Pancreas (tissue), 10 donors: Measurements from ENCODE around the gene PLEK2. TPM values are rescaled to one million over a fixed set of nuclear protein-coding genes. Genes with fewer than 3 reads are reported as not detected.

Experiments
- ATAC-seq, 4 donors: fragments of 200-7000 bp; cut with Tn5 transposase; one replicate each; pipeline versions ENCODE4 v1.8.0 to v1.9.1; 2020; ENCODE audit warnings: mild to moderate bottlenecking in 4 of 4, moderate library complexity in 4 of 4
- DNase-seq, 6 donors: peaks; one replicate each; pipeline ENCODE4 v3.0.0-alpha.2; 2020
- FAIRE-seq: peaks from 2 replicates; lab custom pipeline; 2012; peaks lifted over from hg19 to GRCh38; lab: Jason Lieb, UNC
- H3K27ac ChIP-seq, 4 donors: fragments of 200-600 bp; sonication (generic); 1 replicate in 3 of 4; 2 replicates in 1 of 4; pipeline versions ENCODE4 v1.5.0 to v1.8.0; 2020
- H3K27me3 ChIP-seq, 4 donors: fragments of 200-600 bp; one replicate each; pipeline ENCODE4 v1.8.0; 2021
- H3K36me3 ChIP-seq, 3 donors: fragments of 200-600 bp; sonication (generic) in 1 of 3; one replicate each; pipeline versions ENCODE4 v1.5.0 to v1.8.0; 2020 to 2021
- H3K4me1 ChIP-seq, 3 donors: fragments of 200-600 bp; one replicate each; pipeline ENCODE4 v1.8.0; 2021
- H3K4me3 ChIP-seq, 4 donors: fragments of 200-600 bp; sonication (generic) in 2 of 4; one replicate each; pipeline versions ENCODE4 v1.5.0 to v1.8.0; 2020 to 2021
- H3K9me3 ChIP-seq, 4 donors: fragments of 200-600 bp; one replicate each; pipeline ENCODE4 v1.8.0; 2021
- WGBS, 2 donors: extraction: QIAGEN DNeasy Blood & Tissue Kit; methylation state at CpG; one replicate each; pipeline ENCODE4 v1.1.7; 2013; 5-methylcytosine and 5-hydroxymethylcytosine counted together
- intact Hi-C, 3 donors: fragments of 100-400 bp; cut with DNase I; formaldehyde crosslinking; loops; one replicate each; pipeline versions ENCODE4 v1.11.1 to v1.14.2; 2022
- polyA plus RNA-seq, 2 donors: library from polyadenylated mRNA; stranded (reverse); fragments of 200-250 nt; gene quantifications; one replicate each; pipeline ENCODE4 v1.2.3, GENCODE V29; 2013
- total RNA-seq, 6 donors: library from RNA; stranded (reverse); fragmentation: NEBNext Ultra II Directional in 4 of 6; extraction: Animal tissue kit (Norgen Biotek cat#: 25700) in 4 of 6; gene quantifications; one replicate each; pipeline versions ENCODE4 v1.2.1 to v1.2.4, GENCODE V29; 2021 to 2023
- TF ChIP-seq, protein P1 (sequence below), 4 donors: fragments of 200-600 bp; sonication (generic) in 3 of 4; IDR thresholded peaks; one replicate each; pipeline versions ENCODE4 v1.5.0 to v1.8.0; 2021; ENCODE audit warnings: antibody characterized with exemption in 4 of 4
- donor health status: healthy with polysubstance abuse.
- donor health status: DM: no; HTN: no; CAD: no; lungs with moderate emphysema.
- donor health status: DM: no; HTN: no; CAD: no.
- donor health status: control.
- donor health status: control.
- donor health status: Bipolar disorder and iron deficiency.
- donor health status: DM: yes; HTN: yes; CAD: no.
- donor health status: DM: no; HTN: no; CAD: no.
- donor health status: DM: no; HTN: no; CAD: no.
- donor health status: DM: yes; HTN: yes; CAD: no.

Gene PLEK2
- total and polyA plus RNA-seq, 8 donors, result 4.0 to 9.9 (median 6.6) TPM

- no peak overlapping the region for H3K27ac ChIP-seq
- no peaks in the 10 kb centered on the region for H3K4me1 ChIP-seq
- ATAC-seq (no peak), DNase-seq (no peak), FAIRE-seq (no peak)
- intact Hi-C loops, result no loop called here
- no peaks in the 10 kb centered on the region for H3K9me3 ChIP-seq
- H3K27me3 ChIP-seq, result no peaks in the 10 kb centered on the region
- 92 to 95% methylated on average over 9 of the region's 9 CpGs for WGBS, 2 donors
- H3K36me3 ChIP-seq, result peaks cover 0 to 5% (median 0%) of the 10 kb centered on the region in 3 donors
- no peak overlapping the region for H3K4me3 ChIP-seq
- TF ChIP-seq, protein P1, sequence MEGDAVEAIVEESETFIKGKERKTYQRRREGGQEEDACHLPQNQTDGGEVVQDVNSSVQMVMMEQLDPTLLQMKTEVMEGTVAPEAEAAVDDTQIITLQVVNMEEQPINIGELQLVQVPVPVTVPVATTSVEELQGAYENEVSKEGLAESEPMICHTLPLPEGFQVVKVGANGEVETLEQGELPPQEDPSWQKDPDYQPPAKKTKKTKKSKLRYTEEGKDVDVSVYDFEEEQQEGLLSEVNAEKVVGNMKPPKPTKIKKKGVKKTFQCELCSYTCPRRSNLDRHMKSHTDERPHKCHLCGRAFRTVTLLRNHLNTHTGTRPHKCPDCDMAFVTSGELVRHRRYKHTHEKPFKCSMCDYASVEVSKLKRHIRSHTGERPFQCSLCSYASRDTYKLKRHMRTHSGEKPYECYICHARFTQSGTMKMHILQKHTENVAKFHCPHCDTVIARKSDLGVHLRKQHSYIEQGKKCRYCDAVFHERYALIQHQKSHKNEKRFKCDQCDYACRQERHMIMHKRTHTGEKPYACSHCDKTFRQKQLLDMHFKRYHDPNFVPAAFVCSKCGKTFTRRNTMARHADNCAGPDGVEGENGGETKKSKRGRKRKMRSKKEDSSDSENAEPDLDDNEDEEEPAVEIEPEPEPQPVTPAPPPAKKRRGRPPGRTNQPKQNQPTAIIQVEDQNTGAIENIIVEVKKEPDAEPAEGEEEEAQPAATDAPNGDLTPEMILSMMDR (IDR thresholded peaks at IDR 0.05), result no peak
These were observed 14.4 kb downstream of the PLEK2 start for GRCh38 chr14:67397536-67397935.

DNA sequence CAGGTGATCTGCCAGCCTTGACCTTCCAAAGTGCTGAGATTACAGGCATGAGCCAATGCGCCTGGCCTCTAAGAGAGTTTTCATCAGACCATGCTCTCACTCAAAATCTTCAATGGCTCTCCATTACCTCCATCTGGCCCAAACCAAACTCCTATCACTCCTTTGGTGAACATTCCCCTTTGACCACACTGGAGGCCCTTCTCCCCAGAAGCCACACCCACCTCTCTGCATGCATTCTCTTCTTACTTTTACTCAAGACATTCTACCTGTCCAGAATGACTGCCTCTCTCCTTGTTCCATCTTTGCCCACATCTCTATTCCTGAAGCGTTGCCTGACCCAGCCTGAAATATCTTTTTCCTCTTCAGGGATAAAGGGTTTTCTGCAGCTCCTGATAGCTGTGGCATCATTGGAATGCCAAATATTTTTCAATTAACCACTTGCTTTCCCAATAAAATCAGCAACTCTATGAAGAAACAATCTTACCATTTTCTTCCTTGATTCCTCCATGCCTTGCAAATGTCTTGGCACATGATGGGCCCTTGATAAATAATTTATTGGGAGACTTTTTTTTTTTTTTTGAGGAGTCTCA, 15.5 kb downstream of the PLEK2 start:
- Histone ChIP-seq H3K4me1 (no peaks in the 10 kb centered on the region), H3K36me3 (peaks cover 0 to 5% (median 0%) of the 10 kb centered on the region in 3 donors), H3K27me3 (no peaks in the 10 kb centered on the region), H3K27ac (no peak overlapping the region), H3K4me3 (no peak overlapping the region), H3K9me3 (no peaks in the 10 kb centered on the region)
- intact Hi-C loops, result no loop called here
- TF ChIP-seq, protein P1 (IDR thresholded peaks at IDR 0.05), result no peak
- DNase-seq (no peak), FAIRE-seq (no peak), ATAC-seq (no peak)
- 64 to 72% methylated on average over 2 of the region's 2 CpGs for WGBS, 2 donors

GRCh38 chr14:67395876-67396189, 16.1 kb downstream of the PLEK2 start:
- TF ChIP-seq, protein P1 (IDR thresholded peaks at IDR 0.05), result no peak
- DNase-seq (no peak), FAIRE-seq (no peak), ATAC-seq (no peak)
- intact Hi-C loops, result no loop called here
- whole genome bisulfite sequencing, 2 donors, result 85 to 89% methylated on average over 5 of the region's 5 CpGs
- Histone ChIP-seq H3K9me3 (no peaks in the 10 kb centered on the region), H3K4me3 (no peak overlapping the region), H3K27me3 (no peaks in the 10 kb centered on the region), H3K27ac (no peak overlapping the region), H3K4me1 (no peaks in the 10 kb centered on the region), H3K36me3 (peaks cover 0 to 5% (median 0%) of the 10 kb centered on the region in 3 donors)

DNA sequence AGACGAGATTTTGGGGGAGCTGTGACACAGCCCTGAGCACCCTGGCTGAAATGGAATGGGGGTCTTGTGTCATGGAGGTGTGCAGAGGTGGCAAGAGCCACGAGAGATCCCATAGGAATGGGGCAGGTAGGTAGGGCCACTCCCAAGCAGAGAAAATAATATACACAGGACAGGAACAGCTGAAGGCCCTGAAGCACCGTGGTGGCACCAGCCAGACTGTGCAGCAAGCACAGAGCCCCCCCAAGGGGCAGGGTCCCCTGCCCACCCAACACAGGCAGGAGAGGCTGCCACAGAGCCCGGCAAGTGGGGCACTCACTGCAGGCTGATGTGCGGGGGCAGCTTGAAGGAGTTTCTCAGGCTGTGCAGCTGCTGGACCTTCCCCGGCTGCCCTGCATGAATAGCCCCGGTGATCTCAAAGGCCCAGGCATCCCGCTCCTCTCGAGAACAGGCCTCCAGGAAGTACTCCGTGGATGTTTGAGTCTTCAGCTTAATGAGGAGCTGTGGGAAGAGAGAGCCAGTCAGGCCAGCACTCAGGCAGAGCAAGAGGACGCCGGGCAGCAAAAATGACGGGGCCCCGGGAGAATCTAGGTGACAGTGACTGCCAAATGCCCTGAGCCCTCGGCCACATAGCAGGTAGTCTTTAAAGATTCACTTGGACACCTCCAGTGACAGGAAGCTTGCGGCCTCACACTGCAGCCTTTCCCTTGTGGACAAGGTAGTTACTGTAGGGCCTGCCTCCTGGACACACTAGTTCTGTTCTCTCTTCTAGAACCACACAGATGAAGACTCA, 16.7 kb downstream of the PLEK2 start:
- no peaks in the 10 kb centered on the region for H3K4me1 ChIP-seq
- no peak for DNase-seq
- TF ChIP-seq, protein P1 (IDR thresholded peaks at IDR 0.05), result no peak
- no peak overlapping the region for H3K4me3 ChIP-seq
- no peaks in the 10 kb centered on the region for H3K9me3 ChIP-seq
- 80 to 84% methylated on average over 16 of the region's 16 CpGs for WGBS, 2 donors
- intact Hi-C loops, result no loop called here
- H3K36me3 ChIP-seq, result peaks cover 0 to 5% (median 0%) of the 10 kb centered on the region in 3 donors
- no peak overlapping the region for H3K27ac ChIP-seq
- H3K27me3 ChIP-seq, result no peaks in the 10 kb centered on the region
- ATAC-seq, result no peak
- no peak for FAIRE-seq

DNA sequence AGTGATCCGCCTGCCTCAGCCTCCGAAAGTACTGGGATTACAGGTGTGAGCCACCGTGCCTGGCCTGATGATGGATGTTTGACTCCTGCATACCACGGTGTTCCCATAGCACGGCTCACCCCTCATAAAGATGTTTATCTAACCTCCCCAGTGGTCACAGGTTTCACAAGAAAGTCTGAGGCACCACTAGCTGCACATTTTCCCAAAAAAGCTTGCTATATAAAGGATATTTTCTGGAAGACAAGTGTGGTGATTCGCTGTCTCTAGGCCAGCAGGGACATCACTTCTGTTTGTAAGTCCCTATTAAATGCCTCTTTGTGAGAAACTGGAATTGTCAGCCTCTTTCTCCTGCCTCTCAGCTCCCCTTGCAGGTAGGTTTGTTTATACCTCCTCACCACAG, 18.3 kb downstream of the PLEK2 start:
- TF ChIP-seq, protein P1 (IDR thresholded peaks at IDR 0.05), result no peak
- ATAC-seq, result no peak
- Histone ChIP-seq H3K4me3 (no peak overlapping the region), H3K27ac (no peak overlapping the region), H3K9me3 (no peaks in the 10 kb centered on the region), H3K4me1 (no peaks in the 10 kb centered on the region), H3K27me3 (no peaks in the 10 kb centered on the region), H3K36me3 (peaks cover 0 to 5% (median 0%) of the 10 kb centered on the region in 3 donors)
- WGBS, 2 donors, result 77 to 79% methylated on average over 6 of the region's 6 CpGs
- intact Hi-C loops, result no loop called here
- DNase-seq, result no peak
- no peak for FAIRE-seq
